SJSA1 (cell line): Measurements from ENCODE around the gene FASN. TPM values are rescaled to one million over a fixed set of nuclear protein-coding genes. Genes with fewer than 3 reads are reported as not detected.

Experiments used
- DNase-seq, 2 experiments: peaks; one replicate each; pipeline ENCODE4 v3.0.0-alpha.2; 2015 to 2020; ENCODE audit warnings: low spot score in 2 of 2, low read depth in 1 of 2
- H3K27ac ChIP-seq: fragments of 250-450 bp; sonication (Bioruptor Pico); 2 replicates; pipeline ENCODE4 v1.5.1; 2020; ENCODE audit warnings: mild to moderate bottlenecking, moderate library complexity
- H3K27me3 ChIP-seq: fragments of 250-450 bp; sonication (Bioruptor Pico); replicated peaks from 2 replicates; pipeline ENCODE4 v1.5.1; 2020; ENCODE audit warnings: mild to moderate bottlenecking, moderate library complexity
- H3K36me3 ChIP-seq: fragments of 250-450 bp; sonication (Bioruptor Pico); 2 replicates; pipeline ENCODE4 v1.5.1; 2020; ENCODE audit warnings: mild to moderate bottlenecking
- H3K4me1 ChIP-seq: fragments of 250-450 bp; sonication (Bioruptor Pico); replicated peaks from 2 replicates; pipeline ENCODE4 v1.6.1; 2021; ENCODE audit warnings: mild to moderate bottlenecking
- H3K4me3 ChIP-seq: fragments of 250-450 bp; sonication (Bioruptor Pico); 2 replicates; pipeline ENCODE4 v1.5.1; 2020; ENCODE audit warnings: mild to moderate bottlenecking
- H3K9me3 ChIP-seq: fragments of 250-450 bp; sonication (Bioruptor Pico); replicated peaks from 2 replicates; pipeline ENCODE4 v1.5.1; 2020; ENCODE audit warnings: mild to moderate bottlenecking
- total RNA-seq: library from RNA; depleted of rRNA; stranded (reverse); fragments of >200 nt; shearing (Covaris generic); gene quantifications from 2 replicates; pipeline ENCODE4 v1.2.3, GENCODE V29; 2014

FASN gene
- total RNA-seq, 1 experiment from 2014 or later, result 77.6 TPM

DNA sequence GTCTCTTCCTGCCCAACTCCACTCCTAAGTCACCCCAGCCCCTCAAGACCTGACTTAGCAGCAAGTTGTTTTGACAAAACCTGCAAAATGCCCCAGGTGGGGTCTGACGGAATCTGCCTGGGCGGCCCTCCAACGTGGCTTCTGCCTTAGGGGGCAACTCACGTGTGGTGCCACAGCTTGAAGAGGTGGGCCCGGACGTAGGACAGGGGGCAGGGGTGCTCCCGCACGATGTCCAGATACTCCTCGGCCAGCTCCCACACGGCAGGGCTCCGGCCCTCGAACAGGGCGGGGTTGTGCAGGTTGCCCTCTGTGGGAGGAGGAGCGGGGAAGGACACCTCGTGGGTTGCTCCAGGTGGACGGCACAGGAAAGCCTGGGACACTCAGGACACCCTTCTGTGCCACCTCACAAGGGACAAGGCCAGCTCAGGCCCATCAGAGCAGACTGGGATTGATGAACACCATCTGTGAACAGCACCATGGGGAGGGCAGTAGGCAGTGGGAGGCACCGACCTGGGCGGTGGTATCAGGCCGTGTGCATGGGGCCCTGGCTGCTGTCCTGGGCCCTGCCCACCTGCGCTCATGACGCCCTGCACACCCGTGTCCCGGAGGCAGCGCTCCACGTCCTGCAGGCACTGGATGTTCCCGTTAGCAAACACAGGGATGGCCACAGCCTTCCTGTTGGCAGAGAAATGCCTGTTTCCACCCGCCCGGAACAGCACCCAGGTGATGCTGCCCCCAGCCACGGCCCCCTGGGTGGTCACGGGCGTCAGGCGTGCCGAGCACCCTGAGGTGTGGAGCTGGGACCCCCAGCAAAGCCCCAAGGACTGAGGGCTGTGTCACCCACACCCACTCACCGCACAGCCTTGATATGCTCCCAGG is 36.8 kb downstream of the FASN start:
- no peak overlapping the region for H3K27ac ChIP-seq

DNA sequence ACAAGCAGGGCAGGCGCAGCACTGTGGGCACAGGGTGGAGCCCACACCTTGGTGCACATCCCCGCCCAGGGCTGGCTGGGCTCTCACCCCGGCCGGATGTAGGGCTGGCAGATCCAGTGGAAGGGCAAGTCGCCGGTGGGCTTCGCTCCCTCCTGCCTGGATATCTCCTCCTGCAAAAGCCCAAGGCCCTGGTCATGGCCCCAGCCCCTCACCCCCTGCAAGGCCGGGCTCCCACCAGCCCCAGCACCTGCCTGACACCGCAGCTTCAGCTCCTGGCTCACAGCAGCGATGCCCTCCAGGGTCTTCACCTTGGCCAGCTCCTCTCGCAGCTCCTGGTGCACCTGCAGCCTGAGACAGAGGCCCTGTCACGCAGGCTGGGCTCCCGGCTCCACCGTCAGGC is 37.4 kb downstream of the FASN start:
- H3K4me1 ChIP-seq, result peaks cover 13% of the 10 kb centered on the region
- H3K27ac ChIP-seq, result no peak overlapping the region
- no peak overlapping the region for H3K4me3 ChIP-seq
- H3K36me3 ChIP-seq, result peaks cover 97% of the 10 kb centered on the region
- no peaks in the 10 kb centered on the region for H3K27me3 ChIP-seq
- DNase-seq, result no peak
- no peaks in the 10 kb centered on the region for H3K9me3 ChIP-seq

More for the DNA sequence above, 36.8 kb downstream of the FASN start:
- DNase-seq, result no peak
- Histone ChIP-seq H3K4me1 (peaks cover 20% of the 10 kb centered on the region), H3K27me3 (no peaks in the 10 kb centered on the region), H3K36me3 (peaks cover 90% of the 10 kb centered on the region), H3K4me3 (no peak overlapping the region), H3K9me3 (no peaks in the 10 kb centered on the region)

DNA sequence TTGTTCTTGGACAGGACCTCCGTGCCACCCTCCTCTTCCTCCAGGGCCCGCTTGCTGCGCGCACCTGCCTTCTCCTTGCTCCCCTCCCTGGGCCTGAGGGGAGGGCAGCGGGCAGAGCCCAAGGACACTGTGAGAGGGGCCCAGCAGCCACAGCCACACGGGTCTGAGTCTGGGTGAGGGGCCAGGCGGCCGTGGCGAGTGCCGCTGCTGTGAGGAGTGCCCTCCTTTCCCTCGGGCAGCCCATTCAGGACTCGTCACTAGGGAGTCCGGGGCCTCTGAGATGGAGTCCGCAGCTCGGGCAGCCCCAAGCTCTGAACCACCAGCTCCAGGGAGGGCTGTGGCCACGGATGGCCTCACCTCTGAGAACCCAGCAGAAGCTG is 38.0 kb downstream of the FASN start:
- H3K4me3 ChIP-seq, result no peak overlapping the region
- no peak for DNase-seq
- H3K4me1 ChIP-seq, result peaks cover 13% of the 10 kb centered on the region
- no peaks in the 10 kb centered on the region for H3K27me3 ChIP-seq
- peaks cover 97% of the 10 kb centered on the region for H3K36me3 ChIP-seq
- H3K9me3 ChIP-seq, result no peaks in the 10 kb centered on the region
- H3K27ac ChIP-seq, result no peak overlapping the region

- Histone ChIP-seq H3K27me3 (no peaks in the 10 kb centered on the region), H3K27ac (no peak overlapping the region), H3K4me1 (peaks cover 7% of the 10 kb centered on the region), H3K4me3 (no peak overlapping the region), H3K9me3 (no peaks in the 10 kb centered on the region), H3K36me3 (peaks cover 97% of the 10 kb centered on the region)
- DNase-seq, result no peak
These were observed 38.6 kb downstream of the FASN start for GRCh38 chr17:82059272-82060000.

DNA sequence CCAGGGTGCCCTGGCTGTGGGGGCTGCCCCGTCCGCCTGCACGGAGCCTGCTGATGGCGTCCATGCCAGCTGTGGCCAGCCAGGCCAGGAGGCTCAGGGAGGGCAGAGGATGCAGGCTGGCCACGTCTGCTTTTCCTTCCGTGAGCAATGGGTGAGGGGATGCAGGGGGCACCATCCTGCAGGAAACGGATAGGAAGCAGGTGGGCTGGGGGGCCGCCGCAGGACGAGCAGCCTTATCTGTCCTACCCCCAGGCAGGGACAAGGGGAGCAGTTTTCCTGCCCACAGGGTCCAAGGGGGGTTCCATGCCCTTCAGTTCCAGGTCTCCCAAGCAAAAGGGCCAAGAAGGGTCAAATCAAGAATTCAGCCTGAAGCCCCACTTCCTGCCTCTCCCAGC is 39.2 kb downstream of the FASN start:
- Histone ChIP-seq H3K9me3 (no peaks in the 10 kb centered on the region), H3K27me3 (no peaks in the 10 kb centered on the region), H3K4me3 (no peak overlapping the region), H3K27ac (no peak overlapping the region), H3K4me1 (peaks cover 2% of the 10 kb centered on the region), H3K36me3 (peaks cover 97% of the 10 kb centered on the region)
- DNase-seq, result no peak

- H3K27ac ChIP-seq, result no peak overlapping the region
- no peaks in the 10 kb centered on the region for H3K27me3 ChIP-seq
- H3K4me3 ChIP-seq, result no peak overlapping the region
- H3K4me1 ChIP-seq, result peaks cover 6% of the 10 kb centered on the region
- H3K9me3 ChIP-seq, result no peaks in the 10 kb centered on the region
- peaks cover 97% of the 10 kb centered on the region for H3K36me3 ChIP-seq
- DNase-seq, result no peak
These were observed 39.7 kb downstream of the FASN start for GRCh38 chr17:82058230-82058854.

DNA sequence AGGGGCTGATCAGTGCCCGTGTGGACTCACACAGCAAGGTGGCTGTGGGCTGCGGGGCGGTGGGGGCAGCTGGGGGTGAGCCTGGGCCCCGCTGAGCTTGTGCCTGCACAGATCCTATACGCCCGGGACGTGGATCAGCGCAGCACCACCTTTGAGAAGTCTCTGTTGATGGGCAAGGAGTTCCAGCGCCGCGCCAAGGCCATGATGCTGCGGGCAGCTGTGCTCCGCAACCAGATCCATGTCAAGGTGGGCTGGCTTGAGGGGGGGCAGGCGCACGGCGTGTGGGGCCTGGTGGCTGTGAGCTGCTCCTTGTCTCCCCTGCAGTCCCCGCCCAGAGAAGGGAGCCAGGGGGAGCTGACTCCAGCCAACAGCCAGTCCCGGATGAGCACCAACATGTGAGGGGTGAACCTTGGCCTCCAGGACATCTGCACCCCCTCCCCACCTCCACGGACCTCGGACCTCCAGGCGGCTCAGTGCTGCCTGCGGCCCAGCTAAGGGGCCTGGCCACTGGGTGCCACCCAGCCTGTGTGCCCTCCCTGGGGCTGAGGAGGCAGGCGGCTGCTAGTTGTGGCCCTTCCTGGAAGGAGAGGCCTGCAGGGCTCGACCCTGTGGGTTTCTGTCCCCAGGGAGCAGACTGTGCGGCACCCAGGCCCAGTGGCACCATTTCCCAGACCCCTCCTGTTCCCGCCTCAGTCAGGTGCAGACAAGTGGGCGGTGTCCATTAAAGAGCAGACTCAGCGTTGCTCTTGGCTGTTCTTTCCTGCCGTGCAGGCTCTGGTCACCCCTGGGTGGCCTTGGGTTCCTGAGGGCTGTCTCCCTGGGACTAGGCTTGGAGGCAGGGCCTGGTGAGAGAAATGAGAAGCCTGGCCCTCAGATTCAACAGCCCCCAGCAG is 41.1 kb downstream of the FASN start:
- Histone ChIP-seq H3K4me3 (no peak overlapping the region), H3K36me3 (peaks cover 92% of the 10 kb centered on the region), H3K27me3 (no peaks in the 10 kb centered on the region), H3K4me1 (peaks cover 17% of the 10 kb centered on the region), H3K9me3 (no peaks in the 10 kb centered on the region), H3K27ac (no peak overlapping the region)
- no peak for DNase-seq

DNA sequence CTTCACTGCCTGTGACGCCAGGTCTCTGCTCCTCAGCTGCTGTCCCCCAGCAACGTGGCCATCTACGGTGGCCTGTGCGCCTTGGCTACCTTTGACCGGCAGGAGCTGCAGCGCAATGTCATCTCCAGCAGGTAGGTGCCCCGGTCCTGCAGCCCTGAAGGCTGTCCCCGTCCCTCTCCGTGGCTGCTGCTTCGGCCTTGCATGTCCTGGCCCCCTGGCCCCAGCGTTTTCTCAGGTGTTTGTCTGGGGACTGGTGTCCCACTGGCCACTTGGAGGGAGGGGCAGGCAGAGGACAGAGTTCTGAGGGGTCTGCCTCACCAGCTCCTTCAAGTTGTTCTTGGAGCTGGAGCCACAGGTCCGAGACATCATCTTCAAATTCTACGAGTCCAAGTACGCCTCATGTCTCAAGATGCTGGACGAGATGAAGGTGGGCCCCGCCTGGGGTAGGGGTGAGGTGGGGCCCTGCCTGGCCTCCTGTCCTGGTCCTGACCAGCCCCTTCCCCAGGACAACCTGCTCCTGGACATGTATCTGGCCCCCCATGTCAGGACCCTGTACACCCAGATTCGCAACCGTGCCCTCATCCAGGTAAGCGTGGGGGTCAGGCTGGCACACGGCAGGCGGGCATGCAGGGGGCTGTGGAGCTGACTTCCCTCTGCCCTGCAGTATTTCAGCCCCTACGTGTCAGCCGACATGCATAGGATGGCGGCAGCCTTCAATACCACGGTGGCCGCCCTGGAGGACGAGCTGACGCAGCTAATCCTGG is 41.9 kb downstream of the FASN start:
- Histone ChIP-seq H3K4me3 (no peak overlapping the region), H3K36me3 (peaks cover 89% of the 10 kb centered on the region), H3K27me3 (no peaks in the 10 kb centered on the region), H3K4me1 (peaks cover 20% of the 10 kb centered on the region), H3K9me3 (no peaks in the 10 kb centered on the region), H3K27ac (no peak overlapping the region)
- no peak for DNase-seq

DNA sequence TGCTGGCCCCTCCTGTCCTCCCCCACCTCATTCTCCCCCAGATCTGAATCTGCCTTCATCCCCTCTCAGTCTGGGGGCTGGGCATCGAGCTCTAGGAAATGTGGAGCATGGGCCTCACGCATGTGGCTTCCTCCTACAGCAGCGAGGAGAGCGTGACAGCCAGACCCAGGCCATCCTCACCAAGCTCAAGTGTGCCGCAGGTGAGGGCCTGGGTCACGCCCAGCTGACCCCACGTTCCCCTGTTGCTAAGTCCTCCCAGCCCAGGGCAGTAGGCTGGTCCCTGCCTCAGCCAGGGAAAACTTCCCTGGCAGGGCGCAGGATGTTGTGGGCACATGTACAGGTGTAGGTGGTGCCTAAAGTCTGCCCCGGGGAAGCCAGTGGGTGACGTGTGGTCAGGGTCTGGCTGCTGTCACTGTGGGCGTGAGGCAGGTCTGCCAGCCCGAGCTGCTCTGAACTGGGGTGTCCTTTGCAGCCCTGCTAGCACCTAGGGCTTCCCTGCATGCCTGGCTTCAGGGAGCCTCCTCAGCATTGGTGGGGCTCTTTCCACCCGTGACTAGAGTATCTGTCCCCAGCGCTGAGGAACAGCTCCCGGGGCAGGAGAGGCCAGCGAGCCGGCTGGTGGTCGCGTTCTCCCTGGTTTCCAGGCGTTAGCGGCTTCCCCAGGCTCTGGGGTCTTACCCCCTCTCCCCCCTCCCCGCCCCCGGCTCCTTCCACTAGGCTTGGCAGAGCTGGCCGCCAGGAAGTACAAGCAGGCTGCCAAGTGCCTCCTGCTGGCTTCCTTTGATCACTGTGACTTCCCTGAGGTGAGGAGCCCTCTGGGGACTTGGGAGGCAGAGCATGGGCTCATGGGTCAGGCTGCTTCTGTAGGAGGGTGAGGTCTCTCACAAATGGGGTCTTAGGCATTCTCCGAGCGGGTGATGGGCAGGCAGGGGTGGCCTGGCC is 42.7 kb downstream of the FASN start:
- Histone ChIP-seq H3K27me3 (no peaks in the 10 kb centered on the region), H3K9me3 (no peaks in the 10 kb centered on the region), H3K4me1 (peaks cover 27% of the 10 kb centered on the region), H3K36me3 (peaks cover 87% of the 10 kb centered on the region), H3K27ac (no peak overlapping the region), H3K4me3 (no peak overlapping the region)
- DNase-seq, result no peak

- Histone ChIP-seq H3K36me3 (peaks cover 87% of the 10 kb centered on the region), H3K27me3 (no peaks in the 10 kb centered on the region), H3K9me3 (no peaks in the 10 kb centered on the region), H3K27ac (no peak overlapping the region), H3K4me3 (no peak overlapping the region), H3K4me1 (peaks cover 28% of the 10 kb centered on the region)
- DNase-seq, result no peak
These were observed 43.5 kb downstream of the FASN start for GRCh38 chr17:82054351-82055022.

DNA sequence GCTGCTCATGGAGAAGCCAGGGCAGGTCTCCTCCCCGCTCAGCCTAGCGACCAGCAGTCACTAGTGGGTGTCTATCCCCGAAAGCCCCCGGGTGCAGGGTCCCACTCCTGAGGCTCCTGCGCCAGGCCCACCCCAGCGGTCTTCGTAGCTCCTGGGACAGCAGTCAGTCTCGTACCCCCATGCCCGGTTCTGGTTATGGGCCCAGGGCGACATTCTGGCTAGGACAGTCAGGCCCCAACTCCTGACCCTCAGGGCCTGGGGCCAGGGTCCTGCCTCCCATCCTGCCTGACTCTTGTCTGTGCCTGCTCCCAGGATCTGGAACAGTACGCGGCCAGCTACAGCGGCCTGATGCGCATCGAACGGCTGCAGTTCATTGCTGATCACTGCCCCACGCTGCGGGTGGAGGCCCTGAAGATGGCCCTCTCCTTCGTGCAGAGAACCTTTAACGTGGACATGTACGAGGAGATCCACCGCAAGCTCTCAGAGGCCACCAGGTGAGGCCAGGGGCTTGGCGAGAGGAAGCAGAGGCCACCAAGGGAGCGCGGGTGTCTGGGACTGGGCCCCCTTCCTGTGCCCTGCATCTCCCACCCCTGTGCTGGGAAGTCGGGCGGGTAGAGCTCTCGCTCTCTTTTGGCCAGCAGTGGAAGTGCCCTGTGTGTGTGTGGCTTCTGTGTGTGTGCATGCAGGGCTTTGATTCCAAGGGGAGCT is 44.3 kb downstream of the FASN start:
- Histone ChIP-seq H3K9me3 (no peaks in the 10 kb centered on the region), H3K4me1 (peaks cover 28% of the 10 kb centered on the region), H3K27me3 (no peaks in the 10 kb centered on the region), H3K4me3 (peak overlapping the region; percentile 100), H3K27ac (no peak overlapping the region), H3K36me3 (peaks cover 87% of the 10 kb centered on the region)
- DNase-seq, result no peak
